ENCODE data around the gene CSNK1D. TPM values are rescaled to one million over a fixed set of nuclear protein-coding genes. Genes with fewer than 3 reads are reported as not detected.

The CSNK1D gene
- total RNA-seq, 1 experiment from 2014 or later = 111 TPM

- POLR2A ChIA-PET = interaction anchor here (1.2 kb wide), 1 partner anchor 11 kb away, joined by 4 read pairs; no protein-coding TSS in a partner anchor
- no peak for TF ChIP-seq HMGA2 (CRISPR knock-in tag; IDR thresholded peaks at IDR 0.05)
- TF ChIP-seq TEAD1 (CRISPR knock-in tag; IDR thresholded peaks at IDR 0.05) = peak; percentile 29; the same call in 1 of the 2 replicates
- 0 out of 2 replicates have a peak, but pooled peaks have one; percentile 38 for TF ChIP-seq MLX (CRISPR knock-in tag; IDR thresholded peaks at IDR 0.05)
- no peak for TF ChIP-seq ZNF416 (CRISPR knock-in tag; IDR thresholded peaks at IDR 0.05)
- TF ChIP-seq E2F5 (CRISPR knock-in tag; IDR thresholded peaks at IDR 0.05) = peak; percentile 61; the same call in 1 of the 2 replicates
- 0 out of 2 replicates have a peak, but pooled peaks have one; percentile 4 for TF ChIP-seq ZSCAN18 (CRISPR knock-in tag; IDR thresholded peaks at IDR 0.05)
- TF ChIP-seq GABPB1 (CRISPR knock-in tag; IDR thresholded peaks at IDR 0.05) = peak; percentile 73
- TF ChIP-seq NFATC4 (CRISPR knock-in tag; IDR thresholded peaks at IDR 0.05) = no peak
- no peak for TF ChIP-seq CDX4 (CRISPR knock-in tag; IDR thresholded peaks at IDR 0.05; ENCODE audit: borderline replicate concordance)
- TF ChIP-seq NFE2L1 (CRISPR knock-in tag; IDR thresholded peaks at IDR 0.05) = no peak
- TF ChIP-seq ELF4 (CRISPR knock-in tag; IDR thresholded peaks at IDR 0.05; ENCODE audit: low read depth) = 0 out of 2 replicates have a peak, but pooled peaks have one; percentile 34
- peak; percentile 20; the same call in 1 of the 2 replicates for TF ChIP-seq MAX (CRISPR knock-in tag; IDR thresholded peaks at IDR 0.05)
- TF ChIP-seq FOXP4 (CRISPR knock-in tag; IDR thresholded peaks at IDR 0.05) = no peak
- no peak for TF ChIP-seq NR2C2 (CRISPR knock-in tag; IDR thresholded peaks at IDR 0.05)
- TF ChIP-seq ATF2 (CRISPR knock-in tag; IDR thresholded peaks at IDR 0.05; ENCODE audit: borderline replicate concordance, low read depth) = no peak
- no peak for TF ChIP-seq ZNF423 (CRISPR knock-in tag; IDR thresholded peaks at IDR 0.05)
- TF ChIP-seq FOXK1 (CRISPR knock-in tag; IDR thresholded peaks at IDR 0.05) = 0 out of 2 replicates have a peak, but pooled peaks have one; percentile 26
- 0 out of 2 replicates have a peak, but pooled peaks have one; percentile 56 for TF ChIP-seq IRF1 (CRISPR knock-in tag; IDR thresholded peaks at IDR 0.05)
- no peak for TF ChIP-seq ARID4B (CRISPR knock-in tag; IDR thresholded peaks at IDR 0.05; ENCODE audit: borderline replicate concordance)
- TF ChIP-seq ZNF671 (CRISPR knock-in tag; IDR thresholded peaks at IDR 0.05) = no peak
- no peak for TF ChIP-seq IRF2 (CRISPR knock-in tag; IDR thresholded peaks at IDR 0.05; ENCODE audit: borderline replicate concordance, low read depth)
- 0 out of 2 replicates have a peak, but pooled peaks have one; percentile 15 for TF ChIP-seq FOXP1 (CRISPR knock-in tag; IDR thresholded peaks at IDR 0.05; ENCODE audit: borderline replicate concordance)
These were observed 42.7 kb downstream of the CSNK1D start for GRCh38 chr17:82230609-82231311.

More at GRCh38 chr17:82230609-82231311, 42.7 kb downstream of the CSNK1D start:
- H3K27me3 Mint-ChIP-seq (ENCODE audit: low read depth) = peaks cover 30% of the 10 kb centered on the region
- DNase-seq (ENCODE audit: low spot score) (peak; percentile 79), ATAC-seq (peak; percentile 50)
- CTCF ChIA-PET = interaction anchor here (1.5 kb wide), 1 partner anchor 211 kb away, joined by 3 read pairs; no protein-coding TSS in a partner anchor
- H3K36me3 Mint-ChIP-seq = no peaks in the 10 kb centered on the region
- no peak overlapping the region for H3K27ac Mint-ChIP-seq
- H3K4me1 Mint-ChIP-seq = peaks cover 4% of the 10 kb centered on the region
- H3K9me3 Mint-ChIP-seq = no peaks in the 10 kb centered on the region
- no peak overlapping the region for H3K4me3 Mint-ChIP-seq
